Measurements from ENCODE around the gene NOTCH1.
"Not testable (repeated sequence)": the region's sequence is repeated elsewhere in the genome, so short reads cannot be mapped to it uniquely, and the experiment has no call there.

DNA sequence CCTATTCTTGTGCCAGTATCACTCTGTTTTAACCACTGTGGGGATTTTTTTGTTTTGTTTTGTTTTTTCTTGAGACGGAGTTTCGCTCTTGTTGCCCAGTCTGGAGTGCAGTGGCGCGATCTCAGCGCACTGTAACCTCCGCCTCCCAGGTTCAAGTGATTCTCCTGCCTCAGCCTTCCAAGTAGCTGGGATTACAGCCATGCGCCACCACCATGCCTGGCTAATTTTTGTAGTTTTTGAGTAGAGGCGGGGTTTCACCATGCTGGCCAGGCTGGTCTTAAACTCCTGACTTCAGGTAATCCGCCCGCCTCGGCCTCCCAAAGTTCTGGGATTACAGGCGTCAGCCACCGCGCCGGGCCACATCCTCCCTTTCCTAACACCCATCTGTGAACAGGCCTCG is 28.8 kb upstream of the NOTCH1 start:
- not testable (repeated sequence) for TF ChIP-seq CTCF (conservative IDR thresholded peaks at IDR 0.05; ENCODE audit: low read depth, low read length); RAD21 (IDR thresholded peaks at IDR 0.05; ENCODE audit: low read length); POLR2A (IDR thresholded peaks at IDR 0.05; ENCODE audit: low read depth, low read length); MAFK (IDR thresholded peaks at IDR 0.05; ENCODE audit: low read depth, low read length); RFX5 (IDR thresholded peaks at IDR 0.05; ENCODE audit: low read depth, low read length); CHD1 (IDR thresholded peaks at IDR 0.05; ENCODE audit: low read depth, low read length); CEBPB (IDR thresholded peaks at IDR 0.05; ENCODE audit: low read depth, low read length); NFE2L2 (IDR thresholded peaks at IDR 0.05; ENCODE audit: low read depth, low read length); USF2 (IDR thresholded peaks at IDR 0.05; ENCODE audit: low read depth, low read length); SMC3 (IDR thresholded peaks at IDR 0.05; ENCODE audit: low read depth, low read length); MXI1 (IDR thresholded peaks at IDR 0.05; ENCODE audit: borderline replicate concordance, low read depth, low read length)

Measured in IMR-90 (cell line).